Stimulated activated CD4-positive, alpha-beta T cell treated with anti-CD3 and anti-CD28 coated beads, TNF-alpha, amount 100 ng/mL, for 48 hours (primary cell): ENCODE data around the gene PLD6.
A peak's percentile ranks its signal among the peaks of the same experiment; 100 is the strongest.
"Not testable (repeated sequence)": the region's sequence is repeated elsewhere in the genome, so short reads cannot be mapped to it uniquely, and the experiment has no call there.

Source experiments
- DNase-seq, 3 donors: peaks; one replicate each; pipeline ENCODE4 v3.0.0-alpha.2; 2020; ENCODE audit warnings: low read depth in 3 of 3

Gene PLD6

GRCh38 chr17:17201271-17201670 is 4.9 kb downstream of the PLD6 start:
- no peak for DNase-seq

- no peak for DNase-seq
Measured at GRCh38 chr17:17200831-17201230, 5.3 kb downstream of the PLD6 start.

DNA sequence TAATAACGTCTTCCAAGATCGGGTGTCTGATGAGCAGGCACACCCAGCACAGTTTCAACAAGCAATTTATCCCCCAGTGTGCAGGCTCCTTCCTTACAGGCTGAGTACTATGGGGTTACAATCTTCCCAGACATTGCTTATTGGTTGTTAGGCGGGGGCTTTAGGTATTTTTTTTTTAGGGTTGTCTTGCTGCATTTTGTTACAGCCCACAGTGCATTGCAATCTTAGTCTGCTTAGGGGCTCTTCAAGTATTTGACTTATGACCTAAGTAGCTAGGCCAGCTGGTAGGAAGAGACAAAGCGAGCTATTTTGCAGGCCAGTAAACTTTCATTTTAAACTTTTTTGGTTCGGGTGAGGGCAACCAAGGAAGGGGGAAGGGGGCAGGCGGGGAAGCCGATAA is 5.8 kb downstream of the PLD6 start:
- no peak for DNase-seq

DNA sequence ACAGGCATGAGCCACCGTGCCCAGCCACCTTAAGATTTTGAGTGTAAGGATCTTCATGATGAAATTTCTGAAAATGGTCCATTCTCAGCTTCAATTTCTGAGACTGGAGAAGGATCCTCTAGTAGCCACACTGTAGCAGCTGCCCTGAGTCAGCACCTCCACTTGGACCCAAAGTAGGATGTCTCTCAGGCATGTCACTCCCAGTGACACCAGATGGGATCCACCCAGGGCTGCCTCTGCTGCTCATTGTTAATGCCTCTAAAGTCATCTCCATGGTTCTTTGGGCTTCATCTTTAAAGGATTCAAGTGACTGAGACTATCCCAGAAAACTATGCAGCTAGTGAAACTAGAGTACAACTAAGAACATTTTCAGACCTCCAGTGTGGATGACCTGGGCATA is 7.9 kb downstream of the PLD6 start:
- no peak for DNase-seq

DNA sequence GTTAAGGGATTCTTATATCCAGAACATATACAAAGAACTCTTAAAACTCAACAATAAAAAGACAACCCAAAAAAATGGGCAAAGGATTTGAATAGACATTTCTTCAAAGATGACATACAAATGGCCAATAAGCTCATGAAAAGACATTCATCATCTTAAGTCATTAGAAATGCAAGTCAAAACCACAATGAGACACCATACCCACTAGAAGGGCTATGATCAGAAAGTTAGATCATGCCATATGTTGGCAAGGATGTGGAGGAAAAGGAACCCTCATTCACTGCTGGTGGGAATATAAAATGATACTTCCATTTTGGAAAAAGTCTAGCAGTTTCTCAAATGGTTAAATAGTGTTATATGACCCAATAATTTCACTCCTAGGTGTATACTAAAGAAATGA is 9.4 kb downstream of the PLD6 start:
- no peak for DNase-seq

DNA sequence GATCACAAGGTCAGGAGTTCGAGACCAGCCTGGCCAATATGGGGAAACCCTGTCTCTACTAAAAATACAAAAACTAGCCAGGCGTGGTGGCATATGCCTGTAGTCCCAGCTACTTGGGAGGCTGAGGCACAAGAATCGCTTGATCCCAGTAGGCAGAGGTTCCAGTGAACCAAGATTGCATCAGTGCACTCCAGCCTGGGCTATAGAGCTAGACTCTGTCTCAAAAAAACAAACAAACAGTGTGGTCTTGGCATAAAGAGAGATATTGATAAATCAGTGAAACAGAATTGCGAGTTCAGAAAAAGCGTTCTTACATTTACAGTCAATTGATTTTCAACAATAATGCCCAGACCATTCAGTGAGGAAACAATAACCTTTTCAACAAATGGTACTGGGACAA is 10.7 kb downstream of the PLD6 start:
- not testable (repeated sequence) for DNase-seq

DNA sequence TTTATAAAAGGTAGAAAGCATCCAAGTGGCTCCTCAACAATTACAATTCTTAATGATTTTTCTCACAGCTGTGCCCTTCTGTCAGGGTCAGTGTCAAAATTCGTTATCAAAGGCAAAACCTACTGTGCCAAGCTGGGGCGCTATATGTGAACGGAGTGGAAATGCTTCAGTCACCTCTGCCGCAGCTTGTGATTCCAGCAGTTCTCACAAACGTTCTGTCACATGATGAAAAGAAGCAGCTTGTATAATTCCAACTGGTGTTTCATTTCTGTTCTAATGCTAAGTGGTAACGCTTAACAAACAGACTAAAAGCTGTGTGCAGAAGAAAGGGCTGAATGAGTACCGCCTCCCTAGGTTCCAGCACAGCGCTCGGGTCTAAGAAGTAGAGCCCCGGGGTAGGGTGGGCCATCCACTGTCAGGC is 14.2 kb downstream of the PLD6 start:
- no peak for DNase-seq

DNA sequence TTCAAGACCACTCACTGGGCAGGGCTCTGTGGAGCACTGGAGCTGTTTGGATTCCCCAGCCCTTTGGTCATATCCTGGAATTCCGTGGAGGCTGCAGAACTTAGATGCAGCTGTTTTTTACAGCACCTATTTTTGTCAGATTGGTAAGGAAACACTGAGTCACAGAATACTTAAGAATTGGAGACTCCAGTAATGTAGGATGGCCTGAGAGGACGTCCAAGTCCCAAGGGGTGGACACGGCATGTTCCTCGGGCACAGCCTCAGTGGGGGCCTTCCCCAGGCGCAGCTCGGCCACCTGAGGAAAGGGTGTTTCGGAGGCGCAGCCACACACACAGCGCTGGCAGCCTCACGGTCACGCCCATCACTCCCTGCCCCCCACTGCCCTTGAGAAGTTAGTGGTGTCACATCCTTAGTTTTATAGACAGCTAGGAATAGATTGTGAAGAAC is 14.8 kb downstream of the PLD6 start:
- DNase-seq = no peak

DNA sequence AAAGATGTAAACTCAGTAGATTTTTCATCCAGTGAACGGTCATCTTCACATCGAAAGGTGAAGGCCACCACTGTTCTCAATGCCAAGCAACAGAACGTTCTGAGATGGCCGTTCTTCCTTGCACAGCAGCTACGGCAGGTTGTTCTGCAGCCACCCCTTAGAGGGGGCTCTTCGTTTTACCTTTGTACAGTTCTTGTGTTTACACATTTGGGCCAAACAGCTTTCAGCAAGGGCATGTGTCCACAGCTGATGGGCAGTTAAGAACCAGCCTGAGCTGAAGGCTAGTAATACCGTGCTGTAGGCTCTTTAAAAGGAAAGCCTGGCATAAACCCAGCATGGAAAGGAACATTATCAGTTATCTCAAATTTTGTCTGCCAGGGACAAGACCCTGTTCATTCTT is 15.9 kb downstream of the PLD6 start:
- DNase-seq = no peak

GRCh38 chr17:17189559-17189958 is 16.6 kb downstream of the PLD6 start:
- no peak for DNase-seq

DNA sequence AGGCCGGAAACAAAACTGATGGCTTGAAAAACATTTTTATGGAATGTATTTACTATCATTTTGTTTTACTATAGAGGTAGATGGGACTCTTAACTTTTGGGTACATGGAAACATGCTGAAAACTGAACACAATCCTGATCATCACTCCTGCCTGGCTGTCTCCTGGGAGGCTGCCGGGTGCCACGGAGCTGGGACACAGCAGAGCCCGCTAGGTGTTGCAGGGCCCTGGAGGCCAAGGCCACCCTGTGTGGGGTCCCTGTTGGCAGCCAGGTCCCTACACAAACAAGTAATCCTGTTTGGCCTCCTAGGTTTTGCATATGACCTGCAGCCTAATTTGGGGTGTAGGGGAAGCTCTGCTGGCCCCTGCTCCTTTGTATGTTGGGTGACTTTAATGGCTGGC is 17.5 kb downstream of the PLD6 start:
- no peak for DNase-seq

DNA sequence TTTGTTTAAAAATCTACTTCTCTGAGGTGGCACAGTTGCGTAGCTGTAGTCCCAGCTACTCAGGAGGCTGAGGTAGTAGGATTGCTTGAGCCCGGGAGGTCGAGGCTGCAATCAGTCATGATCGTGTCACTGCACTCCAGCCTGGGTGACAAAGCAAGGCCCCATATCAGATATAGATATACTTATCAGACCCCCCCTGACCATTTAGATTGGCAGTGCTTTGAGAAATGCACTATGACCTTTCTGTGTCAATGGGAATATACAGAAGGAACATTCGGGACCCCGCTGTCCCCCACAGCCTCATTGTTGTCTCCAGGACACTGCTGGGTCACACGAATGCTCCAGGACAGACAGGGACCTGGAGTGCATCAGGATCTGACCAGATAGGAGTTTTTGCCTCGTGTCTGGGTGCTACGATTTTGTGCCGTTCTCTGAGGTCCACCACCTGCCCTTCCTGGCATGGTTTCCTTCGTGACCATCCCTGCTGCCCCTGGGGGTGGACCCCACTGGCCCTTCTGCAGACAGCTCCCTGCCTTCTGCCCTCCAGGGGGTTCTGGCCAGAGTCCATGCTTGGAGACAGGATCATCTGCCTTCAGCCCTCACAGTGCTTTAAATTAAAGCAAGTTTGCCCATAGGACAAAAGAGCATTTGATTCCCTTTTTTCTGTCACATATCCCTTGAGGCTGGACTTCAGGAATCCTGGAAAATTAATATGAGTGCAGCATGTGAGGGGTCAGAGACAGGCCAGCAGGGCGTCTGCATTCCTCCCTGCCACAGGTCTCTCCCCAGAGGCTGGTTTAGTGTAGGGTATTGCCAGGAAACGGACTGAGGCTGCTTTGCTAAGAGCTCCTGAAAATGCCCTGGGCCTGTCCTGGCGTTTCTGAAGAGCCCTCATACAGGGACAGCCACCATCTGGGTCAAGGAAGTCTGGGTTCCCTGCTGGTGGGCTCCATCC is 19.3 kb downstream of the PLD6 start:
- no peak for DNase-seq

GRCh38 chr17:17186051-17186450 is 20.1 kb downstream of the PLD6 start:
- peak in 2 of 3 donors; percentile 41 to 42 for DNase-seq

GRCh38 chr17:17184985-17185757 is 21.0 kb downstream of the PLD6 start:
- not testable (repeated sequence) for DNase-seq

- DNase-seq = no peak
Measured at GRCh38 chr17:17183744-17184143, 22.4 kb downstream of the PLD6 start.

GRCh38 chr17:17182598-17183136 is 23.5 kb downstream of the PLD6 start:
- DNase-seq = no peak

DNA sequence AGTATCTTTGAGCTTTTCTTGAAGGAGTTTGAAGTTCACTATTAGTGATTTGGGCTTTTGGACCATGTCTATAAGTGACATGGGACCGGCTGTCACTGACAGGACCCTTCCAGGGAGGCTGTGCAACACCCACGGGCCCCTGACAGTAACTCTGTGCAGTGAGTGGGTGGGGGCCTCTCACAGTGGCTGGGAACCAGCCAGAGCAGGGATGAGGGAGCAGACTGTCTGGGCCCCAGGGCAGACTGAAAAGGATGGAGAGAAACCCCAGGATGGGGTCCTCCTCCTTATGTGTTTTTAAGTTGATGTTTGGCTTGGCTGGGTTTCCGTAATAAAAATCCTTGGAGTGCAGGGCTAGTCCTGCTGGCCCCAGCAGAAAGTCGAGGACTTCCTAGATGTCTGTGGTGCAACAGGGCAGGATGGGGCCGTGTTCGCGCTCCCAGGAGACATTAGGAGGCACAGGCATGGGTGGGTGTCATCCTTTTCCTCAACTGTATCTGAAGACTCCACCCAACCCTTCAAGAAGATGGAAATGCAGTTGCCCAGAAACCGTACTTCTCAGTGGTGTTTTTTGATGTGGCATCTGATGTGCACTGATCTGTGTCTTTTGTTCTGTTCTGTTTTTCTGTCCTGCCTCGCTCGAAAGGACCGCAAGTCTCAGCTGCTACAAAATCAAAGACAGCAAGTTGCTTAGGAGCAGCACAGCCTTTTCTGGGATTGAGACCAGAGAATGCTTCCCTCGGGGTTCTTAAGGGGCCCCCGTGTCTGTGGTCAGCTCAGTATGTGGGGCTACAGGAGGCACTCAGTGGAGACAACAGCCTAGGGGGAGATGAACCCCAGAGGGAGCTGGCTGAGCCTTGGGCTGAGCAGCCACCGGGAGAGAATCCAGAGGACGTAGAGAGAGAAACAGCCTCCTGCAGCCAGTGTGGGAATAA is 24.2 kb downstream of the PLD6 start:
- DNase-seq = no peak

- no peak for DNase-seq
Measured at GRCh38 chr17:17180741-17181525, 25.2 kb downstream of the PLD6 start.

DNA sequence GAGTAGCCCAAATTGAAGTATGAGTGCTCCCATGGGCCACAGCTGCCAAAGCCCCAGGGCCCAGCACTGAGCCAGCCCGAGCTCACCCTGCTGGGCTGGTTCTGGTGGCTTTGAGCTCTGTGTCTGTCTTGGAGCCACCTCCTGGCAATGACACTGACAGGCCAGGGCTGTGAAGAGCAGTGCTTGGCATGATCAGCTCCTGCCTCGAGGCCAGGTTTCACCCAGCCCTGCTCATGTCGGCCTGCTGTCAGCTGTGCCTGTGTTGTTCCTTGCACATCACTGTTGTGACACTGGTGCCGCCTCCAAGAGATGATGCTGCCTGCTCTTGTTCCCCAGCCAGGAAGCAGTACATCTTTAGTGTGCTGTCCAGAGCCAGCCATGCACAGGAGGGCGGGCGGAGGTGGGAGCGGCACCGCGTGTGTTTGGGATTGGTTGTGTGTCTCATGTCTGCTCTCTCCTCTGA is 26.0 kb downstream of the PLD6 start:
- DNase-seq = no peak

GRCh38 chr17:17179371-17179827 is 26.7 kb downstream of the PLD6 start:
- DNase-seq = no peak
